PC-3 (cell line): Measurements from ENCODE around the gene LCLAT1. TPM values are rescaled to one million over a fixed set of nuclear protein-coding genes. Genes with fewer than 3 reads are reported as not detected.

Experiments used
- ATAC-seq: fragments of 200-7000 bp; cut with Tn5 transposase; 2 replicates; pipeline ENCODE4 v1.9.1; 2020; ENCODE audit warnings: mild to moderate bottlenecking, moderate library complexity
- BruUV-seq: library from RNA; stranded (reverse); fragments of 400-500 nt; replicated peaks from 2 replicates; lab custom pipeline; 2021; lab: Mats Ljungman, UMichigan
- CTCF ChIA-PET: fragments of 300-600 bp; sonication (Branson Sonifier 250); formaldehyde crosslinking; loops from one replicate; lab custom pipeline; 2022; ENCODE audit warnings: antibody characterized with exemption; lab: Charles Lee
- POLR2A ChIA-PET: fragments of 300-600 bp; sonication (Branson Sonifier 250); formaldehyde crosslinking; loops from one replicate; lab custom pipeline; 2022; ENCODE audit warnings: antibody characterized with exemption; ENCODE audit not compliant: unreplicated experiment; lab: Charles Lee
- DNase-seq: peaks from one replicate; pipeline ENCODE4 v3.0.0-alpha.2; 2015
- H2AFZ ChIP-seq: fragments of 300-600 bp; sonication (generic); 2 replicates; pipeline ENCODE4 v1.6.0; 2016; ENCODE audit warnings: antibody characterized with exemption, low read length
- H3F3A ChIP-seq: fragments of 300-600 bp; sonication (generic); one replicate; pipeline ENCODE4 v1.6.0; 2017; ENCODE audit warnings: antibody characterized with exemption, low read length, control low read depth, mild to moderate bottlenecking; ENCODE audit not compliant: unreplicated experiment
- H3K27ac ChIP-seq: fragments of 300-600 bp; sonication (generic); 2 replicates; pipeline ENCODE4 v1.5.1; 2016; ENCODE audit warnings: mild to moderate bottlenecking, low read length
- H3K27me3 ChIP-seq: fragments of 300-600 bp; sonication (generic); 2 replicates; pipeline ENCODE4 v1.6.1; 2016; ENCODE audit warnings: low read length, mixed read lengths
- H3K36me3 ChIP-seq: fragments of 300-600 bp; sonication (generic); 2 replicates; pipeline ENCODE4 v1.6.1; 2016; ENCODE audit warnings: low read depth, mixed run types, low read length, mixed read lengths
- H3K4me1 ChIP-seq: fragments of 300-600 bp; sonication (generic); 2 replicates; pipeline ENCODE4 v1.5.1; 2016; ENCODE audit warnings: low read length; ENCODE audit not compliant: insufficient read depth
- H3K4me2 ChIP-seq: fragments of 300-600 bp; sonication (generic); 2 replicates; pipeline ENCODE4 v1.6.0; 2016; ENCODE audit warnings: low read length
- H3K4me3 ChIP-seq: fragments of 300-600 bp; sonication (generic); 2 replicates; pipeline ENCODE4 v1.5.1; 2016; ENCODE audit warnings: mild to moderate bottlenecking, low read length, mixed read lengths
- H3K79me2 ChIP-seq: fragments of 300-600 bp; sonication (generic); 2 replicates; pipeline ENCODE4 v1.6.1; 2017; ENCODE audit warnings: low read length, mixed read lengths
- H3K9ac ChIP-seq: fragments of 300-600 bp; sonication (generic); 2 replicates; pipeline ENCODE4 v1.6.0; 2016; ENCODE audit warnings: mild to moderate bottlenecking, low read length
- H3K9me2 ChIP-seq: fragments of 300-600 bp; sonication (generic); replicated peaks from 2 replicates; pipeline ENCODE4 v1.6.1; 2016; ENCODE audit warnings: mixed run types, low read length, mixed read lengths
- H3K9me3 ChIP-seq: fragments of 300-600 bp; sonication (generic); 2 replicates; pipeline ENCODE4 v1.6.1; 2016; ENCODE audit warnings: low read length, mixed read lengths
- H4K20me1 ChIP-seq: fragments of 300-600 bp; sonication (generic); 2 replicates; pipeline ENCODE4 v1.6.1; 2016; ENCODE audit warnings: low read length, mixed read lengths
- CTCF ChIP-seq: fragments of 300-600 bp; sonication (generic); conservative IDR thresholded peaks from 2 replicates; pipeline ENCODE4 v1.5.1; 2017; ENCODE audit warnings: antibody characterized with exemption, low read depth, mild to moderate bottlenecking, low read length
- EZH2 ChIP-seq: fragments of 300-600 bp; sonication (generic); IDR thresholded peaks from one replicate; pipeline ENCODE4 v1.6.1; 2017; ENCODE audit warnings: antibody characterized with exemption, mild to moderate bottlenecking, low read length; ENCODE audit not compliant: unreplicated experiment
- EZH2phosphoT487 ChIP-seq: fragments of 300-600 bp; sonication (generic); IDR thresholded peaks from 2 replicates; pipeline ENCODE4 v1.6.1; 2018; ENCODE audit warnings: mild to moderate bottlenecking, antibody characterized with exemption, low read length, borderline replicate concordance
- intact Hi-C: fragments of 100-400 bp; cut with micrococcal nuclease; formaldehyde crosslinking; loops from 2 replicates; pipeline ENCODE4 v1.9.0; 2023
- total RNA-seq: library from RNA; depleted of rRNA; stranded (reverse); fragments of >200 nt; gene quantifications from 2 replicates; pipeline ENCODE4 v1.2.3, GENCODE V29; 2014

The LCLAT1 gene
- total RNA-seq, 1 experiment from 2014 or later, result 22.0 TPM

- Histone ChIP-seq H3K79me2 (no peaks in the 10 kb centered on the region), H3K4me3 (no peak overlapping the region), H3K4me1 (no peaks in the 10 kb centered on the region), H3K4me2 (no peak overlapping the region), H3K9me3 (no peaks in the 10 kb centered on the region), H4K20me1 (no peaks in the 10 kb centered on the region), H3K27me3 (no peaks in the 10 kb centered on the region), H3F3A (no peaks in the 10 kb centered on the region), H3K27ac (no peak overlapping the region), H3K36me3 (no peaks in the 10 kb centered on the region), H3K9me2 (no peaks in the 10 kb centered on the region), H2AFZ (no peak overlapping the region), H3K9ac (no peak overlapping the region)
- no peak for DNase-seq
- BruUV-seq, result no TSS peak
- CTCF ChIA-PET, result no interaction called here
- ATAC-seq, result no peak
- intact Hi-C loops, result no loop called here
- no peak for TF ChIP-seq EZH2phosphoT487
- no peak for TF ChIP-seq EZH2
- POLR2A ChIA-PET, result no interaction called here
Measured at GRCh38 chr2:30427606-30428347, 19.3 kb upstream of the LCLAT1 start.

GRCh38 chr2:30428348-30428662 is 18.7 kb upstream of the LCLAT1 start:
- POLR2A ChIA-PET, result no interaction called here
- BruUV-seq, result no TSS peak

GRCh38 chr2:30428827-30429461 is 18.1 kb upstream of the LCLAT1 start:
- H3K4me1 ChIP-seq, result no peaks in the 10 kb centered on the region
- H3K27me3 ChIP-seq, result no peaks in the 10 kb centered on the region
- no peaks in the 10 kb centered on the region for H4K20me1 ChIP-seq
- no peaks in the 10 kb centered on the region for H3F3A ChIP-seq
- 0 out of 2 replicates have a peak overlapping the region, but pooled peaks have one; percentile 16 for H2AFZ ChIP-seq
- no peak overlapping the region for H3K4me2 ChIP-seq
- DNase-seq (no peak), ATAC-seq (no peak)
- no peaks in the 10 kb centered on the region for H3K36me3 ChIP-seq
- no peaks in the 10 kb centered on the region for H3K9me2 ChIP-seq
- no TSS peak for BruUV-seq
- H3K9me3 ChIP-seq, result no peaks in the 10 kb centered on the region
- no peaks in the 10 kb centered on the region for H3K79me2 ChIP-seq
- H3K4me3 ChIP-seq, result no peak overlapping the region
- no peak overlapping the region for H3K27ac ChIP-seq
- ChIA-PET CTCF (no interaction called here), POLR2A (no interaction called here)
- no peak for TF ChIP-seq EZH2
- intact Hi-C loops, result no loop called here
- no peak overlapping the region for H3K9ac ChIP-seq

More at GRCh38 chr2:30428348-30428662, 18.7 kb upstream of the LCLAT1 start:
- ATAC-seq (no peak), DNase-seq (no peak)
- Histone ChIP-seq H3K36me3 (no peaks in the 10 kb centered on the region), H3K9ac (no peak overlapping the region), H3K9me3 (no peaks in the 10 kb centered on the region), H4K20me1 (no peaks in the 10 kb centered on the region), H2AFZ (no peak overlapping the region), H3F3A (no peaks in the 10 kb centered on the region), H3K27ac (no peak overlapping the region), H3K27me3 (no peaks in the 10 kb centered on the region), H3K9me2 (no peaks in the 10 kb centered on the region), H3K4me3 (no peak overlapping the region), H3K4me1 (no peaks in the 10 kb centered on the region), H3K79me2 (no peaks in the 10 kb centered on the region), H3K4me2 (no peak overlapping the region)
- no peak for TF ChIP-seq CTCF
- TF ChIP-seq EZH2, result no peak
- no peak for TF ChIP-seq EZH2phosphoT487
- CTCF ChIA-PET, result no interaction called here
- intact Hi-C loops, result no loop called here
